ENCODE results near the gene S100A14.

The S100A14 gene

GRCh38 chr1:153639280-153639679 lies 23.2 kb upstream of the S100A14 start:
- in situ Hi-C loops (cut with MboI; ENCODE audit: low sequenced_read_pairs): no loop called here

- in situ Hi-C loops (cut with MboI; ENCODE audit: low sequenced_read_pairs): no loop called here
These were observed 22.1 kb upstream of the S100A14 start for GRCh38 chr1:153638261-153638660.

- in situ Hi-C loops (cut with MboI; ENCODE audit: low sequenced_read_pairs): no loop called here
These were observed 20.2 kb upstream of the S100A14 start for GRCh38 chr1:153636312-153636711.

GRCh38 chr1:153635872-153636271 lies 19.7 kb upstream of the S100A14 start:
- in situ Hi-C loops (cut with MboI; ENCODE audit: low sequenced_read_pairs): no loop called here

- in situ Hi-C loops (cut with MboI; ENCODE audit: low sequenced_read_pairs): no loop called here
These were observed 17.9 kb upstream of the S100A14 start, which contains the start of gene CHTOP for GRCh38 chr1:153633754-153634665. Gene CHTOP, plus strand, starts transcription at chr1:153634066. Its CDS starts 2,523 bp downstream, at chr1:153636589.

- in situ Hi-C loops (cut with MboI; ENCODE audit: low sequenced_read_pairs): no loop called here
These were observed 17.1 kb upstream of the S100A14 start for GRCh38 chr1:153633161-153633753.

GRCh38 chr1:153631047-153632022 lies 15.2 kb upstream of the S100A14 start:
- in situ Hi-C loops (cut with MboI; ENCODE audit: low sequenced_read_pairs): no loop called here

GRCh38 chr1:153630384-153630783 lies 14.3 kb upstream of the S100A14 start:
- in situ Hi-C loops (cut with MboI; ENCODE audit: low sequenced_read_pairs): no loop called here

GRCh38 chr1:153629971-153630370 lies 13.8 kb upstream of the S100A14 start:
- in situ Hi-C loops (cut with MboI; ENCODE audit: low sequenced_read_pairs): no loop called here

- in situ Hi-C loops (cut with MboI; ENCODE audit: low sequenced_read_pairs): no loop called here
These were observed 13.2 kb upstream of the S100A14 start for GRCh38 chr1:153629343-153629665.

- in situ Hi-C loops (cut with MboI; ENCODE audit: low sequenced_read_pairs): no loop called here
These were observed 12.7 kb upstream of the S100A14 start for GRCh38 chr1:153628638-153629342.

GRCh38 chr1:153627715-153628626 lies 11.8 kb upstream of the S100A14 start, which contains the start of gene S100A1:
Gene S100A1, plus strand, starts transcription at chr1:153628434. Its CDS starts 2,088 bp downstream, at chr1:153630522.
- in situ Hi-C loops (cut with MboI; ENCODE audit: low sequenced_read_pairs): no loop called here

GRCh38 chr1:153626904-153627714 lies 11.0 kb upstream of the S100A14 start, which contains the start of gene S100A13:
Gene S100A13, minus strand, starts transcription at chr1:153627505. Its CDS starts 1,033 bp downstream, at chr1:153626472.
- in situ Hi-C loops (cut with MboI; ENCODE audit: low sequenced_read_pairs): no loop called here

GRCh38 chr1:153626477-153626903 lies 10.4 kb upstream of the S100A14 start:
- in situ Hi-C loops (cut with MboI; ENCODE audit: low sequenced_read_pairs): no loop called here

GRCh38 chr1:153624965-153625611 lies 9.0 kb upstream of the S100A14 start:
- in situ Hi-C loops (cut with MboI; ENCODE audit: low sequenced_read_pairs): no loop called here

- in situ Hi-C loops (cut with MboI; ENCODE audit: low sequenced_read_pairs): no loop called here
These were observed 7.0 kb upstream of the S100A14 start for GRCh38 chr1:153623101-153623500.

- in situ Hi-C loops (cut with MboI; ENCODE audit: low sequenced_read_pairs): no loop called here
These were observed 3.0 kb upstream of the S100A14 start for GRCh38 chr1:153619171-153619570.

GRCh38 chr1:153617663-153618062 lies 1.5 kb upstream of the S100A14 start:
- in situ Hi-C loops (cut with MboI; ENCODE audit: low sequenced_read_pairs): no loop called here

All from HL-60/S4 treated with retinoic acid at 250 ng/mL for 4 days and 3 days (cell line).